ENCODE results near the gene KLF7. TPM values are rescaled to one million over a fixed set of nuclear protein-coding genes. Genes with fewer than 3 reads are reported as not detected.

KLF7 gene
- total and polyA plus RNA-seq, 4 donors = 1.9 to 11.5 (median 4.5) TPM

DNA sequence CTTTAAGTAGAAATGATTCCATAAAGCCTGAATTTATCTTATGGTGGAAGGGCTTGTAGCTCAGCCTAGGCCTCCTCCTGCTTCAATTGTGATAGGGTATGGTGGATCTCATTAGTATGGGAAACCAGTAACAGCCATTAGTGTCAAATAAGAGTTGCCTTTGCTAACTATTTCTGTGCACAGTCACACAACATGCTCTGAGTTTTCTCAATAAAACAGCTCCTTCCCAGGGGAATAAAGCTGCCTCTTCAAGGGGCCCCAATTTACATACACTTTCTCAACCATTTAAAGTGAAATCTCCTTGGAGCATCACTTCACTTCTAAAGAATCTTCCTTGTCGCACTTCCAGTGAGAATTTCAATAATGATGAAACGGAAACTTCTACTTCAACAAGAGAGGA is 53.4 kb downstream of the KLF7 start:
- DNase-seq (ENCODE audit: low spot score) = no peak
- Histone ChIP-seq H3K27me3 (ENCODE audit: control insufficient read depth in 4 of 4, insufficient read depth in 4 of 4, low read length in 3 of 4) (no peaks in the 10 kb centered on the region), H3K4me3 (ENCODE audit: low read depth in 1 of 3, low read length in 3 of 3) (no peak overlapping the region), H3K9ac (ENCODE audit: low read depth in 1 of 2, low read length in 2 of 2) (no peak overlapping the region), H3K4me1 (ENCODE audit: control insufficient read depth in 4 of 4, insufficient read depth in 4 of 4, low read length in 3 of 4) (no peaks in the 10 kb centered on the region), H3K36me3 (ENCODE audit: control insufficient read depth in 4 of 4, insufficient read depth in 3 of 4, low read depth in 1 of 4, low read length in 3 of 4) (no peaks in the 10 kb centered on the region), H3K9me3 (ENCODE audit: control insufficient read depth in 4 of 4, low read length in 3 of 4) (no peaks in the 10 kb centered on the region), H3K27ac (ENCODE audit: low read depth in 1 of 2, low read length in 2 of 2) (no peak overlapping the region)
- 49% methylated on average over 2 of the region's 2 CpGs for WGBS
- TF ChIP-seq, protein P1, sequence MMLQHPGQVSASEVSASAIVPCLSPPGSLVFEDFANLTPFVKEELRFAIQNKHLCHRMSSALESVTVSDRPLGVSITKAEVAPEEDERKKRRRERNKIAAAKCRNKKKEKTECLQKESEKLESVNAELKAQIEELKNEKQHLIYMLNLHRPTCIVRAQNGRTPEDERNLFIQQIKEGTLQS (IDR thresholded peaks at IDR 0.05) = no peak
- TF ChIP-seq GABPA (IDR thresholded peaks at IDR 0.05 in 1 of 2, conservative IDR thresholded peaks at IDR 0.05 in 1 of 2) (no peak), EGR1 (IDR thresholded peaks at IDR 0.05; ENCODE audit: low read depth in 2 of 2) (no peak), FOXA1 (IDR thresholded peaks at IDR 0.05) (no peak), RXRA (IDR thresholded peaks at IDR 0.05) (no peak), RAD21 (IDR thresholded peaks at IDR 0.05) (no peak), TAF1 (conservative IDR thresholded peaks at IDR 0.05) (no peak), HNF4G (IDR thresholded peaks at IDR 0.05) (no peak), JUND (IDR thresholded peaks at IDR 0.05) (no peak), SP1 (IDR thresholded peaks at IDR 0.05) (no peak), FOXA2 (IDR thresholded peaks at IDR 0.05) (no peak), ZBTB33 (IDR thresholded peaks at IDR 0.05) (no peak), YY1 (IDR thresholded peaks at IDR 0.05) (no peak)
- TF ChIP-seq, protein P2, sequence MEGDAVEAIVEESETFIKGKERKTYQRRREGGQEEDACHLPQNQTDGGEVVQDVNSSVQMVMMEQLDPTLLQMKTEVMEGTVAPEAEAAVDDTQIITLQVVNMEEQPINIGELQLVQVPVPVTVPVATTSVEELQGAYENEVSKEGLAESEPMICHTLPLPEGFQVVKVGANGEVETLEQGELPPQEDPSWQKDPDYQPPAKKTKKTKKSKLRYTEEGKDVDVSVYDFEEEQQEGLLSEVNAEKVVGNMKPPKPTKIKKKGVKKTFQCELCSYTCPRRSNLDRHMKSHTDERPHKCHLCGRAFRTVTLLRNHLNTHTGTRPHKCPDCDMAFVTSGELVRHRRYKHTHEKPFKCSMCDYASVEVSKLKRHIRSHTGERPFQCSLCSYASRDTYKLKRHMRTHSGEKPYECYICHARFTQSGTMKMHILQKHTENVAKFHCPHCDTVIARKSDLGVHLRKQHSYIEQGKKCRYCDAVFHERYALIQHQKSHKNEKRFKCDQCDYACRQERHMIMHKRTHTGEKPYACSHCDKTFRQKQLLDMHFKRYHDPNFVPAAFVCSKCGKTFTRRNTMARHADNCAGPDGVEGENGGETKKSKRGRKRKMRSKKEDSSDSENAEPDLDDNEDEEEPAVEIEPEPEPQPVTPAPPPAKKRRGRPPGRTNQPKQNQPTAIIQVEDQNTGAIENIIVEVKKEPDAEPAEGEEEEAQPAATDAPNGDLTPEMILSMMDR (IDR thresholded peaks at IDR 0.05; ENCODE audit: low read depth, low read length, missing input control) = no peak

- TF ChIP-seq HNF4A (conservative IDR thresholded peaks at IDR 0.05) (no peak), HNF4G (IDR thresholded peaks at IDR 0.05) (no peak), NR2F2 (IDR thresholded peaks at IDR 0.05) (no peak), RXRA (IDR thresholded peaks at IDR 0.05) (no peak), SP1 (IDR thresholded peaks at IDR 0.05) (no peak), FOXA2 (IDR thresholded peaks at IDR 0.05) (no peak)
- no peak for DNase-seq (ENCODE audit: low spot score)
- 91% methylated on average over 4 of the region's 4 CpGs for WGBS
- no peak overlapping the region for H3K9ac ChIP-seq (ENCODE audit: low read depth in 1 of 2, low read length in 2 of 2)
- peaks cover 0 to 4% (median 0%) of the 10 kb centered on the region in 4 donors for H3K36me3 ChIP-seq (ENCODE audit: control insufficient read depth in 4 of 4, insufficient read depth in 3 of 4, low read depth in 1 of 4, low read length in 3 of 4)
- H3K27me3 ChIP-seq (ENCODE audit: control insufficient read depth in 4 of 4, insufficient read depth in 4 of 4, low read length in 3 of 4) = no peaks in the 10 kb centered on the region
- no peak overlapping the region for H3K27ac ChIP-seq (ENCODE audit: low read depth in 1 of 2, low read length in 2 of 2)
- no peak overlapping the region for H3K4me3 ChIP-seq (ENCODE audit: low read depth in 1 of 3, low read length in 3 of 3)
- H3K4me1 ChIP-seq (ENCODE audit: control insufficient read depth in 4 of 4, insufficient read depth in 4 of 4, low read length in 3 of 4) = no peaks in the 10 kb centered on the region
- H3K9me3 ChIP-seq (ENCODE audit: control insufficient read depth in 4 of 4, low read length in 3 of 4) = no peaks in the 10 kb centered on the region
These were observed 54.0 kb downstream of the KLF7 start for GRCh38 chr2:207111757-207112156.

DNA sequence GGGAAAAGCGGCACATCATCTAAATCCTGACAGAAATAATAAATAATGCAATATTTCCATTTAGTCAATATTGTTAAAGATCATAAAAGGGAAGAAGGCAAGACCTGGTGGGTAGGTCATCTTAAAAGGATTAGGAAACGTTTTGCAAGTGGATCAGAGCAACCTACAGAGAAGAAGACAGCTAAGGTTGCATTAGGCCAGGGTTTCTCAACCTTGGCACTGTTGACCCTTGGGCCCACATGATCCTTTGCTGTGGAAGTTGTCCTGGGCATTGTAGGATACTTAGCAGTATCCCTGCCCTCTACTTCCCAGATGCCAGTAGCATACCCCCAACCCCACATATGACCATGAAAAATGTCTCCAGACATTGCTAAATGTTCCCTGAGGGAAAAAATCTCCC is 55.0 kb downstream of the KLF7 start:
- no peaks in the 10 kb centered on the region for H3K27me3 ChIP-seq (ENCODE audit: control insufficient read depth in 4 of 4, insufficient read depth in 4 of 4, low read length in 3 of 4)
- WGBS = 83% methylated on average over 2 of the region's 2 CpGs
- H3K4me1 ChIP-seq (ENCODE audit: control insufficient read depth in 4 of 4, insufficient read depth in 4 of 4, low read length in 3 of 4) = no peaks in the 10 kb centered on the region
- no peaks in the 10 kb centered on the region for H3K9me3 ChIP-seq (ENCODE audit: control insufficient read depth in 4 of 4, low read length in 3 of 4)
- no peak overlapping the region for H3K9ac ChIP-seq (ENCODE audit: low read depth in 1 of 2, low read length in 2 of 2)
- H3K27ac ChIP-seq (ENCODE audit: low read depth in 1 of 2, low read length in 2 of 2) = no peak overlapping the region
- no peak overlapping the region for H3K4me3 ChIP-seq (ENCODE audit: low read depth in 1 of 3, low read length in 3 of 3)
- no peak for TF ChIP-seq YY1 (IDR thresholded peaks at IDR 0.05)
- no peak for TF ChIP-seq FOXA2 (IDR thresholded peaks at IDR 0.05)
- TF ChIP-seq ZBTB33 (IDR thresholded peaks at IDR 0.05) = no peak
- no peak for TF ChIP-seq RXRA (IDR thresholded peaks at IDR 0.05)
- TF ChIP-seq JUND (IDR thresholded peaks at IDR 0.05) = no peak
- TF ChIP-seq EGR1 (IDR thresholded peaks at IDR 0.05; ENCODE audit: low read depth in 2 of 2) = no peak
- no peak for TF ChIP-seq HNF4A (conservative IDR thresholded peaks at IDR 0.05)
- peaks cover 0 to 5% (median 2%) of the 10 kb centered on the region in 4 donors for H3K36me3 ChIP-seq (ENCODE audit: control insufficient read depth in 4 of 4, insufficient read depth in 3 of 4, low read depth in 1 of 4, low read length in 3 of 4)
- DNase-seq (ENCODE audit: low spot score) = no peak

Measured in liver (tissue), 9 donors.